Suppressor macrophage treated with lipopolysaccharide for 1 hour (primary cell): ENCODE measurements around the gene UBASH3B.
"Not testable (repeated sequence)": the region's sequence is repeated elsewhere in the genome, so short reads cannot be mapped to it uniquely, and the experiment has no call there.

ENCODE experiments used
- DNase-seq, 3 donors: peaks; one replicate each; pipeline ENCODE4 v3.0.0-alpha.2; 2020 to 2022

Gene UBASH3B

DNA sequence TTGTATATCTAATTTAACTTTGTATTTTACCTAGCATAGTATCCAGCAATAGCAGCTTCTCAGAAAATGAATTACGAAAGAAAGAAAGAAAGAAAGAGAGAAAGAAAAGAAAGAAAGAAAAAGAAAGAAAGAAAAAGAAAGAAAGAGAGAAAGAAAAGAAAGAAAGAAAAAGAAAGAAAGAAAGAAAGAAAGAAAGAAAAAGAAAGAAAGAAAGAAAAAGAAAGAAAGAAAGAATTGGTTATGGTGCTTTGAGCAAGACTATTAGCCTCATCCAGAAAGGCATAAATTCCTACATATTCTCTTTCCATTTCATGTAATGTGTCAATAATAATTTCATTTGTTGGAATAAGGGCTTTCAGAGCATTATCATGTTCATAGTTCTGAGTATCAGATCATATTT lies 207.6 kb downstream of the UBASH3B start:
- not testable (repeated sequence) for DNase-seq

DNA sequence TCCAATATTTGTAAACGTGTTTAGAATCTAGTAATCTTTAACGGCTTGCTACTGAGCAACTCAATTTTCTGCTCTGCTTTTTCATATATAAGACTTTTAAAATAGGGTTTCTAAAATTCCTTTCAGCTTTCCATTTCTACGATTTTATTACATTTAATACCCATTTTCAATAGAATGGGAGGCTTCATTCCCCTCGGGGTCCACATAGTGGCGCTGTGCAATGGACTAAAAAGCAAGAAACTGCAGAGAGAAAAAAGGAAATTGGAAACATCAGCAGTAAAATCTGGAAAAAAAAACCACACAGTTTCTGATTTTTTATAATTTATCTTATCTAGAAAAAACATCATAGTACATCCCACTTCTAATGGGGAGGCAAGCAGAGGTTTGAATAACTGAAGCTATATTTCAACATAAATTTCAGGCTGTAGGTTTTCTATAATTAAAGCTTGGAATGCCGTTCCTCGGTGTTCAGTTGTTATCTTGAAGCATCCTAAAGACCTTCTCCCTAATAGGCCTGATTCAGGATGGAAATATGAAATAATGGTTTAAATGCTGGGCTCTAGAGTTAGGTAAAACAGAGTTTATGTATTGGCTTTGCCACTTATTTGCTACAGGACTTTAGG lies 208.3 kb downstream of the UBASH3B start:
- peak; percentile 79 to 85 (median 79) for DNase-seq
